Endothelial cell of umbilical vein (primary cell): ENCODE results near the gene NRG3. TPM values are rescaled to one million over a fixed set of nuclear protein-coding genes. Genes with fewer than 3 reads are reported as not detected.

ENCODE experiments used
- BruUV-seq: library from RNA; stranded (reverse); fragments of 400-500 nt; replicated peaks from 2 replicates; lab custom pipeline; 2021; lab: Mats Ljungman, UMichigan
- CTCF ChIA-PET: fragments of 300-600, 350-600 bp; sonication (Branson Sonifier 250); formaldehyde crosslinking; loops from one replicate; lab custom pipeline; 2021; ENCODE audit warnings: antibody characterized with exemption, inconsistent platforms; lab: Charles Lee
- POLR2A ChIA-PET: fragments of 300-600, 350-600 bp; sonication (Branson Sonifier 250); formaldehyde crosslinking; loops from one replicate; lab custom pipeline; 2021; ENCODE audit warnings: antibody characterized with exemption, inconsistent platforms; lab: Charles Lee
- DNase-seq: peaks from one replicate; pipeline ENCODE4 v3.0.0-alpha.2; 2011; ENCODE audit warnings: low read depth, low spot score
- FAIRE-seq: peaks from 2 replicates; lab custom pipeline; 2011; peaks lifted over from hg19 to GRCh38; lab: Jason Lieb, UNC
- H2AFZ ChIP-seq: 2 replicates; pipeline ENCODE4 v1.6.0; 2012; ENCODE audit warnings: low read depth, low read length, control low read depth, inconsistent platforms
- H3K27ac ChIP-seq: 2 replicates; pipeline ENCODE4 v1.5.1; 2011; ENCODE audit warnings: low read depth, mild to moderate bottlenecking, control low read depth, low read length, moderate library complexity; ENCODE audit not compliant: insufficient read depth
- H3K27me3 ChIP-seq, 2 experiments: 2 replicates each; pipeline versions ENCODE4 v1.6.0 to v1.6.1; 2011; ENCODE audit warnings: low read length in 2 of 2, mixed read lengths in 1 of 2; ENCODE audit not compliant: control insufficient read depth in 2 of 2, insufficient read depth in 2 of 2
- H3K36me3 ChIP-seq, 2 experiments: 2 replicates in 1 of 2; 3 replicates in 1 of 2; pipeline ENCODE4 v1.5.1; 2011; ENCODE audit warnings: low read length in 2 of 2, mild to moderate bottlenecking in 1 of 2, moderate library complexity in 1 of 2; ENCODE audit not compliant: control insufficient read depth in 2 of 2, insufficient read depth in 2 of 2; ENCODE audit errors: extremely low read depth in 1 of 2
- H3K4me1 ChIP-seq: 3 replicates; pipeline ENCODE4 v1.5.1; 2011; ENCODE audit warnings: mild to moderate bottlenecking, low read length; ENCODE audit not compliant: control insufficient read depth, insufficient read depth; ENCODE audit errors: extremely low read depth
- H3K4me2 ChIP-seq: 2 replicates; pipeline ENCODE4 v1.6.1; 2011; ENCODE audit warnings: low read length, control low read depth, mixed read lengths; ENCODE audit not compliant: insufficient read depth
- H3K4me3 ChIP-seq, 3 experiments: fragments of 200-600 bp in 1 of 3; sonication (generic), shearing (Covaris generic) in 1 of 3; replicated peaks in 1 of 3; 2 replicates each; pipeline ENCODE4 v1.5.1; 2011 to 2016; ENCODE audit warnings: control low read depth in 3 of 3, low read length in 3 of 3, mild to moderate bottlenecking in 2 of 3, inconsistent platforms in 1 of 3, low read depth in 1 of 3, moderate library complexity in 1 of 3; ENCODE audit not compliant: insufficient read depth in 1 of 3
- H3K79me2 ChIP-seq: 2 replicates; pipeline ENCODE4 v1.6.0; 2012; ENCODE audit warnings: low read length, inconsistent platforms; ENCODE audit not compliant: control insufficient read depth, insufficient read depth
- H3K9ac ChIP-seq: replicated peaks from 2 replicates; pipeline ENCODE3; 2011; ENCODE audit warnings: low read length, control low read depth; ENCODE audit not compliant: insufficient read depth; ENCODE audit errors: extremely low read depth
- H3K9me1 ChIP-seq: replicated peaks from 3 replicates; pipeline ENCODE4 v1.6.0; 2011; ENCODE audit warnings: mild to moderate bottlenecking, low read length; ENCODE audit not compliant: control insufficient read depth, insufficient read depth; ENCODE audit errors: extremely low read depth
- H3K9me3 ChIP-seq: replicated peaks from 2 replicates; pipeline ENCODE4 v1.5.1; 2012; ENCODE audit warnings: low read length, inconsistent platforms; ENCODE audit not compliant: control insufficient read depth, insufficient read depth
- H4K20me1 ChIP-seq: replicated peaks from 2 replicates; pipeline ENCODE3; 2011; ENCODE audit warnings: mild to moderate bottlenecking, low read length; ENCODE audit not compliant: control insufficient read depth, insufficient read depth; ENCODE audit errors: extremely low read depth
- CTCF ChIP-seq, 2 donors: IDR thresholded peaks; 1 replicate in 1 of 2; 2 replicates in 1 of 2; pipeline ENCODE4 v1.5.1; 2011; ENCODE audit warnings: low read length in 2 of 2, mild to moderate bottlenecking in 2 of 2, moderate library complexity in 2 of 2, control low read depth in 1 of 2, inconsistent platforms in 1 of 2, low read depth in 1 of 2; ENCODE audit not compliant: insufficient read depth in 1 of 2; ENCODE audit errors: extremely low read depth in 1 of 2
- EZH2 ChIP-seq: IDR thresholded peaks from 2 replicates; pipeline ENCODE4 v1.6.1; 2012; ENCODE audit warnings: borderline replicate concordance, low read depth, mild to moderate bottlenecking, moderate library complexity, low read length, inconsistent platforms; ENCODE audit not compliant: severe bottlenecking
- FOS ChIP-seq: IDR thresholded peaks from 2 replicates; pipeline ENCODE4 v1.6.1; 2011; ENCODE audit warnings: mild to moderate bottlenecking, low read length, moderate library complexity, borderline replicate concordance; ENCODE audit not compliant: insufficient read depth
- GATA2 ChIP-seq: IDR thresholded peaks from 2 replicates; pipeline ENCODE4 v1.7.0; 2011; ENCODE audit warnings: low read depth, mild to moderate bottlenecking, moderate library complexity, mixed read lengths, low read length; ENCODE audit not compliant: insufficient read length, insufficient read depth
- JUN ChIP-seq: IDR thresholded peaks from 2 replicates; pipeline ENCODE4 v1.6.1; 2011; ENCODE audit warnings: borderline replicate concordance, low read depth; ENCODE audit not compliant: insufficient read length, insufficient read depth
- MAX ChIP-seq: IDR thresholded peaks from 2 replicates; pipeline ENCODE4 v1.6.1; 2011; ENCODE audit not compliant: insufficient read depth, insufficient read length
- MYC ChIP-seq: IDR thresholded peaks from one replicate; pipeline ENCODE4 v1.6.1; 2011; ENCODE audit warnings: mild to moderate bottlenecking, low read depth, low read length
- POLR2A ChIP-seq: IDR thresholded peaks from 2 replicates; pipeline ENCODE4 v1.6.1; 2012; ENCODE audit warnings: low read depth, mild to moderate bottlenecking, control low read depth, low read length
- POLR2AphosphoS5 ChIP-seq: IDR thresholded peaks from 2 replicates; pipeline ENCODE4 v1.6.1; 2012; ENCODE audit warnings: low read depth, mild to moderate bottlenecking, control low read depth, low read length, moderate library complexity; ENCODE audit not compliant: insufficient read depth
- dilution Hi-C: fragments of 300-500 bp; cut with MboI; formaldehyde crosslinking; loops from one replicate; pipeline ENCODE4 v1.15.0; 2019; ENCODE audit warnings: low sequenced_read_pairs; ENCODE audit not compliant: extremely low pct_ligation_motif_present
- intact Hi-C: fragments of 100-400 bp; cut with micrococcal nuclease; formaldehyde crosslinking; loops from one replicate; pipeline ENCODE4 v1.10.0; 2022
- polyA plus RNA-seq, 4 experiments: library from polyadenylated mRNA; depleted of rRNA in 3 of 4; stranded (reverse) in 3 of 4; unstranded in 1 of 4; fragments of >200 nt; gene quantifications; 2 replicates each; pipeline versions ENCODE4 v1.2.1 to v1.2.3, GENCODE V29; 2011 to 2012; ENCODE audit warnings: missing spikeins in 1 of 4
- total RNA-seq: library from RNA; stranded (reverse); gene quantifications from 2 replicates; pipeline ENCODE4 v1.2.3, GENCODE V29; 2021

The NRG3 gene
- total and polyA plus RNA-seq, 2 donors (not counting 3 experiments of a cell fraction or from before 2014, with no cell fraction given): 1.9 to 3.9 TPM

- no TSS peak for BruUV-seq
- Histone ChIP-seq H4K20me1 (no peaks in the 10 kb centered on the region), H3K4me3 (no peak overlapping the region), H3K79me2 (no peaks in the 10 kb centered on the region), H2AFZ (no peak overlapping the region), H3K27me3 (no peaks in the 10 kb centered on the region), H3K4me2 (no peak overlapping the region), H3K27ac (no peak overlapping the region), H3K36me3 (no peaks in the 10 kb centered on the region), H3K4me1 (no peaks in the 10 kb centered on the region), H3K9me3 (no peaks in the 10 kb centered on the region), H3K9ac (no peak overlapping the region), H3K9me1 (no peaks in the 10 kb centered on the region)
- TF ChIP-seq JUN (no peak), MYC (no peak), MAX (no peak), POLR2A (no peak), FOS (no peak), GATA2 (no peak), EZH2 (no peak), CTCF (IDR thresholded peaks at IDR 0.05; ENCODE audit: extremely low read depth in 1 of 2, insufficient read depth in 1 of 2, low read depth in 1 of 2, low read length in 2 of 2) (no peak), POLR2AphosphoS5 (no peak)
- intact Hi-C loops (no loop called here), dilution Hi-C loops (no loop called here)
- POLR2A ChIA-PET: no interaction called here
- DNase-seq (no peak), FAIRE-seq (no peak)
- CTCF ChIA-PET: no interaction called here
Observed at GRCh38 chr10:82866424-82867020, 991.5 kb downstream of the NRG3 start.
